ENCODE data around the gene GAGE12G.
"Not testable (repeated sequence)": the region's sequence is repeated elsewhere in the genome, so short reads cannot be mapped to it uniquely, and the experiment has no call there.

Gene GAGE12G, protein sequence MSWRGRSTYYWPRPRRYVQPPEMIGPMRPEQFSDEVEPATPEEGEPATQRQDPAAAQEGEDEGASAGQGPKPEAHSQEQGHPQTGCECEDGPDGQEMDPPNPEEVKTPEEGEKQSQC

DNA sequence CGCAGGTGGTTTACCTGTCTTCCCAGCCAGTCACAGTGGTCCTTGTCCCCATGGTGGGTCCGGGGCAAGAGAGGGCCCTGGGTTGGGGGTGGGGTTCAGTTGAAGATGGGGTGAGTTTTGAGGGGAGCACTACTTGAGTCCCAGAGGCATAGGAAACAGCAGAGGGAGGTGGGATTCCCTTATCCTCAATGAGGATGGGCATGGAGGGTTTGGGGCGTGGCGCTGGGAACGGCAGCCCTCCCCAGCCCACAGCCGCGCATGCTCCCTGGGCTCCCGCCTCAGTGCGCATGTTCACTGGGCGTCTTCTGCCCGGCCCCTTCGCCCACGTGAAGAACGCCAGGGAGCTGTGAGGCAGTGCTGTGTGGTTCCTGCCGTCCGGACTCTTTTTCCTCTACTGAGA is at the start of gene GAGE12G:
GAGE12G (plus strand) TSS at position 301 of the 400 bp plus-strand sequence. CDS start 1,155 bp downstream, outside the sequence.
- in situ Hi-C loops (cut with HindIII; ENCODE audit: low pct_unique_long_range_greater_than_20kb, low sequenced_read_pairs): not testable (repeated sequence)

DNA sequence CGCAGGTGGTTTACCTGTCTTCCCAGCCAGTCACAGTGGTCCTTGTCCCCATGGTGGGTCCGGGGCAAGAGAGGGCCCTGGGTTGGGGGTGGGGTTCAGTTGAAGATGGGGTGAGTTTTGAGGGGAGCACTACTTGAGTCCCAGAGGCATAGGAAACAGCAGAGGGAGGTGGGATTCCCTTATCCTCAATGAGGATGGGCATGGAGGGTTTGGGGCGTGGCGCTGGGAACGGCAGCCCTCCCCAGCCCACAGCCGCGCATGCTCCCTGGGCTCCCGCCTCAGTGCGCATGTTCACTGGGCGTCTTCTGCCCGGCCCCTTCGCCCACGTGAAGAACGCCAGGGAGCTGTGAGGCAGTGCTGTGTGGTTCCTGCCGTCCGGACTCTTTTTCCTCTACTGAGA is 38.3 kb upstream of the GAGE12G start, which contains the start of gene GAGE12C:
GAGE12C (plus strand) TSS at position 301 of the 400 bp plus-strand sequence. CDS start 1,155 bp downstream, outside the sequence.
- not testable (repeated sequence) for DNase-seq (ENCODE audit: low read depth in 1 of 2, low spot score in 1 of 2)

More for the DNA sequence above, at the start of gene GAGE12G:
- not testable (repeated sequence) for DNase-seq (ENCODE audit: low read depth in 1 of 2, low spot score in 1 of 2)

DNA sequence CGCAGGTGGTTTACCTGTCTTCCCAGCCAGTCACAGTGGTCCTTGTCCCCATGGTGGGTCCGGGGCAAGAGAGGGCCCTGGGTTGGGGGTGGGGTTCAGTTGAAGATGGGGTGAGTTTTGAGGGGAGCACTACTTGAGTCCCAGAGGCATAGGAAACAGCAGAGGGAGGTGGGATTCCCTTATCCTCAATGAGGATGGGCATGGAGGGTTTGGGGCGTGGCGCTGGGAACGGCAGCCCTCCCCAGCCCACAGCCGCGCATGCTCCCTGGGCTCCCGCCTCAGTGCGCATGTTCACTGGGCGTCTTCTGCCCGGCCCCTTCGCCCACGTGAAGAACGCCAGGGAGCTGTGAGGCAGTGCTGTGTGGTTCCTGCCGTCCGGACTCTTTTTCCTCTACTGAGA is 28.8 kb upstream of the GAGE12G start, which contains the start of gene GAGE12D:
GAGE12D (plus strand) TSS at position 301 of the 400 bp plus-strand sequence. CDS start 1,155 bp downstream, outside the sequence.
- DNase-seq (ENCODE audit: low read depth in 1 of 2, low spot score in 1 of 2); in situ Hi-C loops (cut with HindIII; ENCODE audit: low pct_unique_long_range_greater_than_20kb, low sequenced_read_pairs): not testable (repeated sequence)

More for the DNA sequence above, 38.3 kb upstream of the GAGE12G start, which contains the start of gene GAGE12C:
- in situ Hi-C loops (cut with HindIII; ENCODE audit: low pct_unique_long_range_greater_than_20kb, low sequenced_read_pairs): not testable (repeated sequence)

DNA sequence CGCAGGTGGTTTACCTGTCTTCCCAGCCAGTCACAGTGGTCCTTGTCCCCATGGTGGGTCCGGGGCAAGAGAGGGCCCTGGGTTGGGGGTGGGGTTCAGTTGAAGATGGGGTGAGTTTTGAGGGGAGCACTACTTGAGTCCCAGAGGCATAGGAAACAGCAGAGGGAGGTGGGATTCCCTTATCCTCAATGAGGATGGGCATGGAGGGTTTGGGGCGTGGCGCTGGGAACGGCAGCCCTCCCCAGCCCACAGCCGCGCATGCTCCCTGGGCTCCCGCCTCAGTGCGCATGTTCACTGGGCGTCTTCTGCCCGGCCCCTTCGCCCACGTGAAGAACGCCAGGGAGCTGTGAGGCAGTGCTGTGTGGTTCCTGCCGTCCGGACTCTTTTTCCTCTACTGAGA is 19.2 kb upstream of the GAGE12G start, which contains the start of gene GAGE12E:
GAGE12E (plus strand) TSS at position 301 of the 400 bp plus-strand sequence. CDS start 1,155 bp downstream, outside the sequence.
- in situ Hi-C loops (cut with HindIII; ENCODE audit: low pct_unique_long_range_greater_than_20kb, low sequenced_read_pairs): not testable (repeated sequence)

DNA sequence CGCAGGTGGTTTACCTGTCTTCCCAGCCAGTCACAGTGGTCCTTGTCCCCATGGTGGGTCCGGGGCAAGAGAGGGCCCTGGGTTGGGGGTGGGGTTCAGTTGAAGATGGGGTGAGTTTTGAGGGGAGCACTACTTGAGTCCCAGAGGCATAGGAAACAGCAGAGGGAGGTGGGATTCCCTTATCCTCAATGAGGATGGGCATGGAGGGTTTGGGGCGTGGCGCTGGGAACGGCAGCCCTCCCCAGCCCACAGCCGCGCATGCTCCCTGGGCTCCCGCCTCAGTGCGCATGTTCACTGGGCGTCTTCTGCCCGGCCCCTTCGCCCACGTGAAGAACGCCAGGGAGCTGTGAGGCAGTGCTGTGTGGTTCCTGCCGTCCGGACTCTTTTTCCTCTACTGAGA is 9.7 kb upstream of the GAGE12G start, which contains the start of gene GAGE12F:
GAGE12F (plus strand) TSS at position 301 of the 400 bp plus-strand sequence. CDS start 1,155 bp downstream, outside the sequence.
- in situ Hi-C loops (cut with HindIII; ENCODE audit: low pct_unique_long_range_greater_than_20kb, low sequenced_read_pairs); DNase-seq (ENCODE audit: low read depth in 1 of 2, low spot score in 1 of 2): not testable (repeated sequence)

More for the DNA sequence above, 19.2 kb upstream of the GAGE12G start, which contains the start of gene GAGE12E:
- DNase-seq (ENCODE audit: low read depth in 1 of 2, low spot score in 1 of 2): not testable (repeated sequence)

DNA sequence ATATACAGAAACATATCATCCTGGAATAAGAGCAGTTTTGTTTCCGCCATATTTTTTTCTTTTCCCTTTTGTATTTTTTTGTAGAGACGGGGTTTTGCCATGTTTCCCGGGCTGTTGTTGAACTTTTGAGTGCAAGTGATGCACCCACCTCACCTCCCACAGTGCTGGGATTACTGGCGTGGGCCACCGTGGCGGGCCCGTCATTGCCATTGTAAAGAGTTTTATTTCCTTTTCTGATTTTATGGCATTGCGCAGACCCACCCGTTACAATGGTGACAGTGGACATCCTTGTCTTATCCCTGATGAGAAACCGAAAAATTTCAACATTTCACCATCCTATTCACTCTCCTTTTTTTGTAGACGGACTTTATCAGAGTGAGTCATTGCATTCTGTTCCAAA is 1.5 kb upstream of the GAGE12G start:
- in situ Hi-C loops (cut with HindIII; ENCODE audit: low pct_unique_long_range_greater_than_20kb, low sequenced_read_pairs); DNase-seq (ENCODE audit: low read depth in 1 of 2, low spot score in 1 of 2): not testable (repeated sequence)

DNA sequence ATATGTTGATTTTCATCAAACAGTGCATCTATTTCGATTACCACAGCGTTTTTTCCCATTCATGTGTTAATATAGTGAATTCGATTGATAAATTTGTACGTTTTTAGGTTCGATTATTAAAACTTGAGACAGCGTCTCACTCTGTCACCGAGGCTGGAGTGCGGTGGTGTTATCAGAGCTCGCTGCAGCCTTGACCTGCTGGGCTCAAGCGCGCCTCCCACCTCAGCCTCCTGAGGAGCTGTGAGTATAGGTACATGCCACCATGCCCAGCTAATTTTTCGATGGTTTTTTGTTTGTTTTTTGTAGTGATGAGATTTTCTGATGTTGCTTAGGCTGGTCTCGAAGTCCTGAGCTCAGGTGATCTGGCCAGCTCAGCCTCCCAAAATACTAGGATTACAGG is 1.0 kb upstream of the GAGE12G start:
- DNase-seq (ENCODE audit: low read depth in 1 of 2, low spot score in 1 of 2); in situ Hi-C loops (cut with HindIII; ENCODE audit: low pct_unique_long_range_greater_than_20kb, low sequenced_read_pairs): not testable (repeated sequence)

DNA sequence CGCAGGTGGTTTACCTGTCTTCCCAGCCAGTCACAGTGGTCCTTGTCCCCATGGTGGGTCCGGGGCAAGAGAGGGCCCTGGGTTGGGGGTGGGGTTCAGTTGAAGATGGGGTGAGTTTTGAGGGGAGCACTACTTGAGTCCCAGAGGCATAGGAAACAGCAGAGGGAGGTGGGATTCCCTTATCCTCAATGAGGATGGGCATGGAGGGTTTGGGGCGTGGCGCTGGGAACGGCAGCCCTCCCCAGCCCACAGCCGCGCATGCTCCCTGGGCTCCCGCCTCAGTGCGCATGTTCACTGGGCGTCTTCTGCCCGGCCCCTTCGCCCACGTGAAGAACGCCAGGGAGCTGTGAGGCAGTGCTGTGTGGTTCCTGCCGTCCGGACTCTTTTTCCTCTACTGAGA is 9.4 kb downstream of the GAGE12G start, which contains the start of gene GAGE12H:
GAGE12H (plus strand) TSS at position 301 of the 400 bp plus-strand sequence. CDS start 1,155 bp downstream, outside the sequence.
- DNase-seq (ENCODE audit: low read depth in 1 of 2, low spot score in 1 of 2); in situ Hi-C loops (cut with HindIII; ENCODE audit: low pct_unique_long_range_greater_than_20kb, low sequenced_read_pairs): not testable (repeated sequence)

DNA sequence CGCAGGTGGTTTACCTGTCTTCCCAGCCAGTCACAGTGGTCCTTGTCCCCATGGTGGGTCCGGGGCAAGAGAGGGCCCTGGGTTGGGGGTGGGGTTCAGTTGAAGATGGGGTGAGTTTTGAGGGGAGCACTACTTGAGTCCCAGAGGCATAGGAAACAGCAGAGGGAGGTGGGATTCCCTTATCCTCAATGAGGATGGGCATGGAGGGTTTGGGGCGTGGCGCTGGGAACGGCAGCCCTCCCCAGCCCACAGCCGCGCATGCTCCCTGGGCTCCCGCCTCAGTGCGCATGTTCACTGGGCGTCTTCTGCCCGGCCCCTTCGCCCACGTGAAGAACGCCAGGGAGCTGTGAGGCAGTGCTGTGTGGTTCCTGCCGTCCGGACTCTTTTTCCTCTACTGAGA is 19.0 kb downstream of the GAGE12G start, which contains the start of gene GAGE2A:
GAGE2A (plus strand) TSS at position 301 of the 400 bp plus-strand sequence. CDS start 1,155 bp downstream, outside the sequence.
- DNase-seq (ENCODE audit: low read depth in 1 of 2, low spot score in 1 of 2); in situ Hi-C loops (cut with HindIII; ENCODE audit: low pct_unique_long_range_greater_than_20kb, low sequenced_read_pairs): not testable (repeated sequence)

DNA sequence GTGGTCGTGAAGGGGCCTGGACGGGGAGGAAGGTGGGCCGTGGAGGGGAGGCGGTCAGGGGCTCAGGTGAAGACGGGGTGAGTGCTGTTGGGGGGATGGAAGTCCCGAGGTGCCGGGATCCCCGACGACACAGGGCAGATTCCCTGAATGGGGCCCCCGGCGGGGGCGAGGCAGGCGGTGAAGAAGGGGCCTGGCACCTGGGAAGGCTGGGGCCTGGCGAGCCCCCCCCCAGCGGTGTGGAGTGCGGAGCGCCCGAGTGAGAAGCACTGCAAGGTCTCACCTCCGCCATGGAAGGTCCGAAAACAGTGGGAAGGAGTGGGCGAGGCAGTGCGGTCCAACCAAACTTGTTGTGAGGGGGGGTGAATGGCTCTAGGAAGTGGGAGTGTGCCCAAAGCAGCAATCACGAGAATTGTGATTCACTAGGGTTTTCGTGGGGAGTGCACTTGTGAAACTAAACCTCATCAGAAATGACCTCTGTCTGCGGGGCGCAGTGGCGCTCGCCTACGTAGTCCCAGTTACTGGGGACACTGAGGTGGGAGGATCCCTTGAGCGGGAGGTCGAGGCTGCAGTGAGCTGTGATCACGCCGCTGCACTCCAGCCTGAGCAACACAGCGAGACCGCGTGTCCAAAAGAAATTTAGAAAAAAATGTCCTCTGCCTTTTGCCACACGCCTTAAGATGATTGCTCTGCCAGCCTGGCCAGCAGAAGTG is 19.7 kb downstream of the GAGE12G start:
- in situ Hi-C loops (cut with HindIII; ENCODE audit: low pct_unique_long_range_greater_than_20kb, low sequenced_read_pairs); DNase-seq (ENCODE audit: low read depth in 1 of 2, low spot score in 1 of 2): not testable (repeated sequence)

DNA sequence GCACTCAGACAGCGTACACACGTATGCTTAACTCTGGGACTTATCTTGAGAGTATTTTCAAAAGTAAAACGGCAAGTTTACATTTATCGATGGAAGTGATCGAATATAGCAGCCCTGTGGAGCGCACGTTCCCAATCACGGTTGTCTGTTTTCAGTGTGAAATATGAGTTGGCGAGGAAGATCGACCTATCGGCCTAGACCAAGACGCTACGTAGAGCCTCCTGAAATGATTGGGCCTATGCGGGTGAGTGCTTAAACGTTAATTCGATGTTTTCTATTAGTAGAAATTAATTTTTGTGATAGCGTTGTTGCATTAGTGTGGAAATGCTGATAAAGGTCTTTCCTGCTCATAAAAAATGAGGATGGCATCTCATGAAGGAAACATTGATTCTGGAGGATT is 20.3 kb downstream of the GAGE12G start:
- DNase-seq (ENCODE audit: low read depth in 1 of 2, low spot score in 1 of 2); in situ Hi-C loops (cut with HindIII; ENCODE audit: low pct_unique_long_range_greater_than_20kb, low sequenced_read_pairs): not testable (repeated sequence)

DNA sequence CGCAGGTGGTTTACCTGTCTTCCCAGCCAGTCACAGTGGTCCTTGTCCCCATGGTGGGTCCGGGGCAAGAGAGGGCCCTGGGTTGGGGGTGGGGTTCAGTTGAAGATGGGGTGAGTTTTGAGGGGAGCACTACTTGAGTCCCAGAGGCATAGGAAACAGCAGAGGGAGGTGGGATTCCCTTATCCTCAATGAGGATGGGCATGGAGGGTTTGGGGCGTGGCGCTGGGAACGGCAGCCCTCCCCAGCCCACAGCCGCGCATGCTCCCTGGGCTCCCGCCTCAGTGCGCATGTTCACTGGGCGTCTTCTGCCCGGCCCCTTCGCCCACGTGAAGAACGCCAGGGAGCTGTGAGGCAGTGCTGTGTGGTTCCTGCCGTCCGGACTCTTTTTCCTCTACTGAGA is 28.5 kb downstream of the GAGE12G start, which contains the start of gene GAGE1:
GAGE1 (plus strand) TSS at position 301 of the 400 bp plus-strand sequence. CDS start 1,155 bp downstream, outside the sequence.
- DNase-seq (ENCODE audit: low read depth in 1 of 2, low spot score in 1 of 2); in situ Hi-C loops (cut with HindIII; ENCODE audit: low pct_unique_long_range_greater_than_20kb, low sequenced_read_pairs): not testable (repeated sequence)

DNA sequence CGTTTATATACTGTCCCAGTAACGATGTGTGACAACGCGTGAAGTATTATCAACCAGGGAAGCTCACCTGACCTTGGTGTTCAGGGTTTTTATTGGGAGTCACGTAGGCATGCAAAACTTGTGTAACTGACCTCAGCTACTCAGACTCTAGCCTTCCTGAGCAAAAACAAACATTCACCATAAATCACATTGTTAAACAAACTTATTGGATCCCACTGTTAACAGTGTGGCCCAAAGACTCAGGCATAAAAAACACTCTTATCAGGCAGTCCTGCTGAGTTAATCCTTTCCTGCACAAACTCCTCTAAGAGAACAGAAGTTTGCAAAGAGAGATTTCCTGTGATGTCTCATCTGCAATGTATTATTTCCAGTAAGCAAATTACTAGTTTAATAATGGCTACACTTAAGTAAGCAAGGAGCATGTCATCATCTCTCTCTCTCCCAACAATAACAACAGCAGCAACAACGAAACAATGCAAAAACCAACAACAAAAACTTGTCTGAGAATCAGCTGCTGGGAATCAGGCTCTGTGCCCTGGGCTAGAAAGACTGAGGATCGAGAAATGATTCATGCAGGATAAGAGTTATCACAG is 40.6 kb downstream of the GAGE12G start:
- no peak for DNase-seq (ENCODE audit: low read depth in 1 of 2, low spot score in 1 of 2)
- in situ Hi-C loops (cut with HindIII; ENCODE audit: low pct_unique_long_range_greater_than_20kb, low sequenced_read_pairs): no loop called here
- TF ChIP-seq JUND (IDR thresholded peaks at IDR 0.05; ENCODE audit: low read depth): no peak
